GM12878 (cell line): ENCODE data around the gene USP4. TPM values are rescaled to one million over a fixed set of nuclear protein-coding genes. Genes with fewer than 3 reads are reported as not detected.
A peak's percentile ranks its signal among the peaks of the same experiment; 100 is the strongest.

Experiments
- ASH2L ChIP-seq: fragments of 300-600, 200-600 bp; sonication (generic); IDR thresholded peaks from 2 replicates; pipeline ENCODE4 v1.6.1; 2017; ENCODE audit warnings: low read depth, mild to moderate bottlenecking, borderline replicate concordance
- BACH1 ChIP-seq: fragments of 450-650 bp; IDR thresholded peaks from 2 replicates; pipeline ENCODE4 v1.6.1; 2017; ENCODE audit warnings: mild to moderate bottlenecking, borderline replicate concordance
- BCL11A ChIP-seq: IDR thresholded peaks from 2 replicates; pipeline ENCODE4 v1.6.1; 2011; ENCODE audit warnings: low read depth, low read length
- CBX5 ChIP-seq: sonication (generic); IDR thresholded peaks from 2 replicates; pipeline ENCODE4 v1.6.1; 2016; ENCODE audit warnings: low read depth, moderate library complexity, mild to moderate bottlenecking, inconsistent platforms
- CEBPB ChIP-seq, 2 experiments: fragments of 150-350 bp in 1 of 2; IDR thresholded peaks; 2 replicates each; pipeline ENCODE4 v1.6.1; 2012 to 2014; ENCODE audit warnings: low read depth in 2 of 2, low read length in 2 of 2, borderline replicate concordance in 1 of 2, inconsistent platforms in 1 of 2
- CHD4 ChIP-seq: fragments of 200-600 bp; sonication (generic); IDR thresholded peaks from 2 replicates; pipeline ENCODE4 v1.6.1; 2016; ENCODE audit warnings: mild to moderate bottlenecking
- ESRRA ChIP-seq: IDR thresholded peaks from 2 replicates; pipeline ENCODE4 v1.6.1; 2012; ENCODE audit warnings: mild to moderate bottlenecking, low read length, improper control_type of control experiment
- JUND ChIP-seq: IDR thresholded peaks from 2 replicates; pipeline ENCODE4 v1.6.1; 2012; ENCODE audit warnings: low read depth, mild to moderate bottlenecking, low read length, improper control_type of control experiment, moderate library complexity
- KLF5 ChIP-seq: fragments of 450-650 bp; IDR thresholded peaks from 2 replicates; pipeline ENCODE4 v1.6.1; 2014; ENCODE audit warnings: mild to moderate bottlenecking; ENCODE audit not compliant: partially characterized antibody
- MTA2 ChIP-seq: fragments of 450-650 bp; IDR thresholded peaks from 2 replicates; pipeline ENCODE4 v1.6.1; 2016; ENCODE audit warnings: low read depth, mild to moderate bottlenecking, moderate library complexity
- NR2C1 ChIP-seq: fragments of 450-650 bp; IDR thresholded peaks from 2 replicates; pipeline ENCODE4 v1.6.1; 2017; ENCODE audit warnings: antibody characterized with exemption, mild to moderate bottlenecking, moderate library complexity
- PAX5 ChIP-seq: IDR thresholded peaks from 2 replicates; pipeline ENCODE4 v1.6.1; 2011; ENCODE audit warnings: low read depth, low read length, borderline replicate concordance
- PAX8 ChIP-seq: fragments of 450-650 bp; IDR thresholded peaks from 2 replicates; pipeline ENCODE4 v1.6.1; 2017; ENCODE audit warnings: mild to moderate bottlenecking, moderate library complexity
- SIX5 ChIP-seq: IDR thresholded peaks from 2 replicates; pipeline ENCODE4 v1.6.1; 2011; ENCODE audit warnings: mild to moderate bottlenecking, low read depth, low read length, moderate library complexity; ENCODE audit not compliant: severe bottlenecking
- SPI1 ChIP-seq: IDR thresholded peaks from 2 replicates; pipeline ENCODE4 v1.6.1; 2011; ENCODE audit warnings: low read depth, mild to moderate bottlenecking, low read length, moderate library complexity, borderline replicate concordance; ENCODE audit not compliant: insufficient read depth
- TCF12 ChIP-seq: IDR thresholded peaks from 2 replicates; pipeline ENCODE4 v1.6.1; 2011; ENCODE audit warnings: low read depth, mild to moderate bottlenecking, low read length
- ZNF384 ChIP-seq: IDR thresholded peaks from 2 replicates; pipeline ENCODE4 v1.6.1; 2012; ENCODE audit warnings: low read depth, mild to moderate bottlenecking, low read length, improper control_type of control experiment, borderline replicate concordance
- ZZZ3 ChIP-seq: IDR thresholded peaks from 2 replicates; pipeline ENCODE4 v1.6.1; 2011; ENCODE audit warnings: low read depth; ENCODE audit not compliant: control insufficient read depth, insufficient read length
- polyA plus RNA-seq, 11 experiments: library from polyadenylated mRNA; depleted of rRNA in 4 of 11; unstranded in 6 of 11; stranded (reverse) in 5 of 11; fragments of >200 nt; fragmentation: Nextera tagmentation in 4 of 11; fragmentation: Illumina TruSeq in 1 of 11; extraction: Ambion mirVana in 4 of 11; extraction: Trizol in 1 of 11; gene quantifications; 1 replicate in 1 of 11; 2 replicates in 10 of 11; pipeline versions ENCODE4 v1.2.1 to v1.2.3, GENCODE V29; 2011 to 2016; ENCODE audit warnings: inconsistent platforms in 2 of 11, missing spikeins in 2 of 11, low read depth in 1 of 11
- total RNA-seq, 4 experiments: library from RNA; depleted of rRNA in 3 of 4; stranded (reverse); fragments of >200 nt in 3 of 4; fragmentation: Illumina TruSeq in 1 of 4; extraction: Trizol in 1 of 4; gene quantifications; 2 replicates each; pipeline versions ENCODE4 v1.2.1 to v1.2.3, GENCODE V29; 2013 to 2021
- TF ChIP-seq, protein P1 (sequence below): IDR thresholded peaks from 2 replicates; pipeline ENCODE4 v1.6.1; 2012; ENCODE audit warnings: low read depth, low read length, improper control_type of control experiment
- TF ChIP-seq, protein P2 (sequence below): fragments of 450-650 bp; IDR thresholded peaks from 2 replicates; pipeline ENCODE4 v1.6.1; 2016; ENCODE audit warnings: mild to moderate bottlenecking
- TF ChIP-seq, protein P3 (sequence below): fragments of 150-350 bp; IDR thresholded peaks from 2 replicates; pipeline ENCODE4 v1.6.1; 2016; ENCODE audit warnings: low read depth, low read length
- TF ChIP-seq, protein P4 (sequence below): IDR thresholded peaks from 2 replicates; pipeline ENCODE4 v1.6.1; 2012; ENCODE audit warnings: low read depth, low read length, improper control_type of control experiment

The USP4 gene
- total and polyA plus RNA-seq, 10 of the 15 experiments (the other 5 are each of a cell fraction or from before 2014, with no cell fraction given), result 26.5 to 77.1 (median 66.0) TPM

DNA sequence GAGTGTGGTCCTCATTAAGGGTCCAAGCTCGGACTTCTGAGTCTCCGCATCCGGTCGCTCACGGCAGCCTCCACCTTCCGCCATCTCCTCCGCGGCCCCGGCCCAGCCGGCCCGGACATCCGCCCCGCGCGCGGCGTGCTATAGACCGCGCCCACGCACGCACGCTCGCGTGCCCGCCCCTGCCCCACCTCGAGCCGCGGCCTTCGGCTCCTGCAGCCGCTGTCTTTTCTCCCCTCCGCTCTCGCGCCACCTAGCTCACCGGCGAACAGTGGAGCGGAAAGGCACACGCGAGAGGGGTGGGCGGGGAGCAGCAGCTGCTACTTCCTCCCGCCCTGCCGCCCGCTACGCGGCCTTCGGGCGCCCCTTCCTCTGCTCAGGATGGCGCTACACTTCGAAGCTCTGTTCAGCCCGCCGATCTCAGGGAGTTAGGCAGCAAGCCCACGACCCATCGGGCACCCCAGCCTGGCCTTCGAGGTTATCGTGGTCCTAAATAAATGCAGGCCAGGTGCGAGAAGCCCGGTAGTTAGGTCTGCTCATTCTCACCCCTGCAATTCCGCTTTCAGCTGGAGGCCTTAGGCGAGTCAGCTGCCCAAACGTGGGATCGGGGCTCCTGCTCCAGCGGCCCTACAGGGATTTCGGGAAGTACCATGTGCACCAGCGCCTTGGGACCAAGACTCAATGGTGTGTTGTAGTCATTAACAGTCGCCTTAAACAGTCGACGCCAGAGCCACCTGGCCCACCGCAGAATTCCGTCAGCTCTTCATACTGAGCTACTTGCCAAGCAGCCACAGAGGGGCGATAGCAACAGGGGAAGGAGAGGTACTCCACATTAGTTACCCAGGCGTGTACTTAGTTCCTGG is at the start of gene USP4 (continued):
- TF ChIP-seq SPI1 (peak; percentile 61), ESRRA (no peak), ZZZ3 (no peak), ASH2L (no peak), PAX5 (peak; percentile 85; the same call in 1 of the 2 replicates), CEBPB (IDR thresholded peaks at IDR 0.05; ENCODE audit: borderline replicate concordance in 1 of 2, low read depth in 2 of 2, low read length in 2 of 2) (0 out of 4 replicates have a peak, but pooled peaks of 1 of the 2 experiments have one; percentile 4), KLF5 (peak; percentile 47), TCF12 (peak; percentile 95), MTA2 (no peak), BCL11A (peak; percentile 28; the same call in 1 of the 2 replicates), JUND (no peak), SIX5 (no peak), NR2C1 (peak; percentile 47; the same call in 1 of the 2 replicates), CHD4 (no peak), BACH1 (peak; percentile 96), ZNF384 (no peak), PAX8 (no peak), CBX5 (no peak)
- TF ChIP-seq, protein P1, sequence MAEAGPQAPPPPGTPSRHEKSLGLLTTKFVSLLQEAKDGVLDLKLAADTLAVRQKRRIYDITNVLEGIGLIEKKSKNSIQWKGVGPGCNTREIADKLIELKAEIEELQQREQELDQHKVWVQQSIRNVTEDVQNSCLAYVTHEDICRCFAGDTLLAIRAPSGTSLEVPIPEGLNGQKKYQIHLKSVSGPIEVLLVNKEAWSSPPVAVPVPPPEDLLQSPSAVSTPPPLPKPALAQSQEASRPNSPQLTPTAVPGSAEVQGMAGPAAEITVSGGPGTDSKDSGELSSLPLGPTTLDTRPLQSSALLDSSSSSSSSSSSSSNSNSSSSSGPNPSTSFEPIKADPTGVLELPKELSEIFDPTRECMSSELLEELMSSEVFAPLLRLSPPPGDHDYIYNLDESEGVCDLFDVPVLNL, result 0 out of 2 replicates have a peak, but pooled peaks have one; percentile 42
- TF ChIP-seq, protein P2, sequence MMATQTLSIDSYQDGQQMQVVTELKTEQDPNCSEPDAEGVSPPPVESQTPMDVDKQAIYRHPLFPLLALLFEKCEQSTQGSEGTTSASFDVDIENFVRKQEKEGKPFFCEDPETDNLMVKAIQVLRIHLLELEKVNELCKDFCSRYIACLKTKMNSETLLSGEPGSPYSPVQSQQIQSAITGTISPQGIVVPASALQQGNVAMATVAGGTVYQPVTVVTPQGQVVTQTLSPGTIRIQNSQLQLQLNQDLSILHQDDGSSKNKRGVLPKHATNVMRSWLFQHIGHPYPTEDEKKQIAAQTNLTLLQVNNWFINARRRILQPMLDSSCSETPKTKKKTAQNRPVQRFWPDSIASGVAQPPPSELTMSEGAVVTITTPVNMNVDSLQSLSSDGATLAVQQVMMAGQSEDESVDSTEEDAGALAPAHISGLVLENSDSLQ, result no peak
- TF ChIP-seq, protein P3, sequence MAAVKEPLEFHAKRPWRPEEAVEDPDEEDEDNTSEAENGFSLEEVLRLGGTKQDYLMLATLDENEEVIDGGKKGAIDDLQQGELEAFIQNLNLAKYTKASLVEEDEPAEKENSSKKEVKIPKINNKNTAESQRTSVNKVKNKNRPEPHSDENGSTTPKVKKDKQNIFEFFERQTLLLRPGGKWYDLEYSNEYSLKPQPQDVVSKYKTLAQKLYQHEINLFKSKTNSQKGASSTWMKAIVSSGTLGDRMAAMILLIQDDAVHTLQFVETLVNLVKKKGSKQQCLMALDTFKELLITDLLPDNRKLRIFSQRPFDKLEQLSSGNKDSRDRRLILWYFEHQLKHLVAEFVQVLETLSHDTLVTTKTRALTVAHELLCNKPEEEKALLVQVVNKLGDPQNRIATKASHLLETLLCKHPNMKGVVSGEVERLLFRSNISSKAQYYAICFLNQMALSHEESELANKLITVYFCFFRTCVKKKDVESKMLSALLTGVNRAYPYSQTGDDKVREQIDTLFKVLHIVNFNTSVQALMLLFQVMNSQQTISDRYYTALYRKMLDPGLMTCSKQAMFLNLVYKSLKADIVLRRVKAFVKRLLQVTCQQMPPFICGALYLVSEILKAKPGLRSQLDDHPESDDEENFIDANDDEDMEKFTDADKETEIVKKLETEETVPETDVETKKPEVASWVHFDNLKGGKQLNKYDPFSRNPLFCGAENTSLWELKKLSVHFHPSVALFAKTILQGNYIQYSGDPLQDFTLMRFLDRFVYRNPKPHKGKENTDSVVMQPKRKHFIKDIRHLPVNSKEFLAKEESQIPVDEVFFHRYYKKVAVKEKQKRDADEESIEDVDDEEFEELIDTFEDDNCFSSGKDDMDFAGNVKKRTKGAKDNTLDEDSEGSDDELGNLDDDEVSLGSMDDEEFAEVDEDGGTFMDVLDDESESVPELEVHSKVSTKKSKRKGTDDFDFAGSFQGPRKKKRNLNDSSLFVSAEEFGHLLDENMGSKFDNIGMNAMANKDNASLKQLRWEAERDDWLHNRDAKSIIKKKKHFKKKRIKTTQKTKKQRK, result no peak
- TF ChIP-seq, protein P4, sequence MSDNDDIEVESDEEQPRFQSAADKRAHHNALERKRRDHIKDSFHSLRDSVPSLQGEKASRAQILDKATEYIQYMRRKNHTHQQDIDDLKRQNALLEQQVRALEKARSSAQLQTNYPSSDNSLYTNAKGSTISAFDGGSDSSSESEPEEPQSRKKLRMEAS, result peak; percentile 93
